Right renal pelvis (tissue), 4 donors: Measurements from ENCODE around the gene ATG14. TPM values are rescaled to one million over a fixed set of nuclear protein-coding genes. Genes with fewer than 3 reads are reported as not detected.
"Not testable (repeated sequence)": the region's sequence is repeated elsewhere in the genome, so short reads cannot be mapped to it uniquely, and the experiment has no call there.

ENCODE experiments used
- DNase-seq, 4 donors: peaks; one replicate each; pipeline ENCODE4 v3.0.0-alpha.2; 2013; ENCODE audit warnings: low read depth in 4 of 4, low spot score in 3 of 4, missing footprints in 1 of 4
- polyA plus RNA-seq, 4 donors: library from polyadenylated mRNA; unstranded; fragments of 120-200 nt; gene quantifications; one replicate each; pipeline ENCODE4 v1.2.1, GENCODE V29; 2013; ENCODE audit not compliant: insufficient read length in 4 of 4

The ATG14 gene
- polyA plus RNA-seq, 4 donors = 16.0 to 22.1 (median 19.9) TPM

- DNase-seq = no peak
Measured at GRCh38 chr14:55389330-55389729, 22.3 kb downstream of the ATG14 start.

DNA sequence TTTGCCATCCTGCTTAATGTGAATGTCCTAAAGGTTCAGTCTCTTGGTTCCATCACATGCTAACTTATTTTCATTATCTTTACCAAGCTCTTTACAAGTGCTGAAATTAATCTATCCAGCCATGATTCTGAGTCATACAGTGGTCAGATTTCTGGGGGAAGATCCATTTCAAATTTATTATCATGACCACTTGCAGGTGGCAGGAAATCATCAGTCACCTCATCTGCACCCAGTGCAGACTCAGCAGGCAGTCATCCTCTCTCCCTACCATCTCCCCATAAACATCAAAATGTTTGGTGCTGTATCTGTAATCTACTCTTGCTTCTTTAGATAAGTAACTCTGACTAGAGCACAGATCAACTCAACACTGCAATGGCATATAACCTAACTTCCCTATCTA, 23.5 kb downstream of the ATG14 start:
- DNase-seq = no peak

- no peak for DNase-seq
Measured at GRCh38 chr14:55387121-55387520, 24.5 kb downstream of the ATG14 start.

- no peak for DNase-seq
Measured at GRCh38 chr14:55386037-55386808, 25.4 kb downstream of the ATG14 start.

DNA sequence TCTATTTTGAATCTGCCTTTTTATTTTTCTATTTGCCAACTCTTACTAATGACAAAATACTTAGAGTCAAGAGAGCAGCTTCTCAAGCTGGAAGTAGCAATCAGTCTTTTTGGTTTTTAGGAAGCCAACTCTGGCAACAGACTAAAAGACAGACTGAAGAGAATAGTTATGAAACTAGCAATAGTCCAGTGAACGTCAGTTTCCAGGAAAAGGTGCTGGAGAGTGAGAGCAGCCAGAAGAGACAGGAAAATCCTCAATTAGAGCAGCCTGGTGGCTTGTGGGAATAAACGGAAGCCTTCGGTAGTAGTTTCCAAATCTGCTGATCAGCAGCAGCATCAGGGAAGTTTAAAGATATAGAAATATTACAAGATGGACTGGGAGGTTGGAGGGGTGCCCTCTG, 27.1 kb downstream of the ATG14 start:
- no peak for DNase-seq

- no peak for DNase-seq
Measured at GRCh38 chr14:55383541-55384140, 28.0 kb downstream of the ATG14 start.

DNA sequence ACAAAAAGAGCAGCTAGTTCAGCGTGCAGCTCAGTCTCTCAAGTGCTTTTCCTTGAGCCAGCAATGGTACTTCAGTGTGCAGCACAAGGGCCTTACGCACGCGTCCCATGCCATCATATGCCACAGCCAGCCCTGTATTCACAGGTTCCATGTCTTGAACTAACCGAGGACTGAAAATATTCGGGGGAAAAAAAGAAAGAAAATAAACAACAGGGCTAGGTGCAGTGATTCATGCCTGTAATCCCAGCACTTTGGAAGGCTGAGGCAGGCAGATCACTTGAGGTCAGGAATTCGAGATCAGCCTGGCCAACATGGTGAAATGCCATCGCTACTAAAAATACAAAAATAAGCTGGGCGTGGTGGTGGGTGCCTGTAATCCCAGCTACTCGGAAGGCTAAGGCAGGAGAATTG, 28.6 kb downstream of the ATG14 start:
- not testable (repeated sequence) for DNase-seq

- no peak for DNase-seq
Measured at GRCh38 chr14:55382483-55382882, 29.1 kb downstream of the ATG14 start.

DNA sequence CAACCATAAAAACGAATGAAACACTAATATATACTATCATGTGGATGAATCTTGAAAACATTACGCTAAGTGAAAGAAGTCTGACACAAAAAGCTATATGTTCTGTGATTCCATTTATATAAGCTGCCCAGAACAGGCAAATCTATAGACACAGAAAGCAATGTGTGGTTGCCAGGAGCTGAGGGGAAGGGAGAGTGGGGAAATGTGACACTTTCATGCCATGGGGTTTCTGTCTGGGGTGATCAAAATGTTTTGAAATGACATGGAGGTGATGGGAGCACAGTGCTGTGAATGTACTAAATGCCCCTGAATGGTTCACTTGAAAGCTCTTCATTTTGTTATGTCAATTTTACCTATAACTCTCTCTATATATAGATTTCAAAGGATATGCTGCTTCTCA, 30.1 kb downstream of the ATG14 start:
- no peak for DNase-seq

DNA sequence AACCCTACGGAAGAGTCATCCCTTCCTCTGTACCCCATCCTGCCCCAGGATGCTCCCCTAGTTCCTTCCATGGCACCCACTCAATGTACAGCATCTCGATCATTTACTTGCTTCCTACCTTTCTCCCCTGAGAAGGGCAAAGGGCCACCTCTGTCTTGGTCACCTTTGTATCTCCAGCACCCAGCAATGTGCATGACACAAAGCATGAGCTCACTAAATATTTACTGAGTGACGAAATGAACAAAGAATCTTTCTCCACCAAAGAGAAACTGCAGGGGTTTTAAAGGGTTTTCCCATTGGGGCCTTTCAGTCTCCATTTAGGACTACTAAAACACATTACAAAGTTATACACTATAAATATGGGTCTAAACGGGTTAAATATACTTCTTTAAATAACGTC, 30.6 kb downstream of the ATG14 start:
- no peak for DNase-seq

DNA sequence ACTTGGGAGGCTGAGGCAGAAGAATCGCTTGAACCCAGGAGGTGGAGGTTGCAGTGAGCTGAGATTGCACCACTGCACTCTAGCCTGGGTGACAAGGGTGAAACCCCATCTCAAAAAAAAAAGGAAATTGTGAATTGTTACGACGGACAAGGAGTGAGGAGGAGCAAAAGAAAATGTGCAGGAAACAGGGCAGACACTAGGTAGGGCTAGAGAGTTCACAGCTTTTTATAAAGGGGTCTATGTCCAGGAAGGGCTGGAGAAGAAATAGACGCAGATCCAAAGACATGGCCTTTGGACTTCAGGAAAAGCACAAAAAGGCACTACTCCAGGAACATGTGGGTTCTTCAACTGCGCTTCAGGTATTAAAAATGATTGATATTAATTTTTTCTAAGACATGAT, 34.4 kb downstream of the ATG14 start:
- DNase-seq = no peak

- DNase-seq = no peak
Measured at GRCh38 chr14:55374771-55375170, 36.9 kb downstream of the ATG14 start.

- DNase-seq = no peak
Measured at GRCh38 chr14:55373784-55374705, 37.6 kb downstream of the ATG14 start.

GRCh38 chr14:55372825-55373224, 38.8 kb downstream of the ATG14 start:
- no peak for DNase-seq

GRCh38 chr14:55372423-55372822, 39.2 kb downstream of the ATG14 start:
- DNase-seq = no peak

DNA sequence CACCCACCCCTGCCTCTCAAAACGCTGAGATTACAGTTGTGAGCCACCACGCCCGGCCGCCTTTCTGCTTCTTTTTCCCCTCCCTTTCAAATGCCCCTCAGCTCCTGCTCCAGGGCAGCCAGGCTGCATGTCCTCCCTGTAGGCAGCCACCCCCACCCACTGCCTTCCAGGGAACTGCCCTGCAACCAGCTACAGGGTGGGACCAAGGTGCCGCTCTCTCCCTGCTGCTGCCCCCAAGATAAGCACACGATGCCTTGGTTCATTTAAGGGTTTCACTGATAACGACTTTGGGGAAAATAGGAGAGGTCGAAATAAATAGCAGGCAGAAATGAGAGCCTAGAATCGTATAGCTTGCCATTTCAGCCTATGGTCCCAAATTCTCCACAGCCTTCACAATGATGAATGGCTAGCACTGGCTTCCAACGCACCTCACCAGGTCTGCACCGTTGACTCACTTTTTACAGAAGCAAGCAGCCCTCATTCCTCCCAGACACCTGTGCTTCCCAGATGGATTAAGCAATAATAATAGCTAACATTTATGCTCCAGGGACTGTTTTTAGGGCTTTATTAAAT, 40.7 kb downstream of the ATG14 start:
- no peak for DNase-seq

- DNase-seq = no peak
Measured at GRCh38 chr14:55366271-55366670, 45.4 kb downstream of the ATG14 start.

DNA sequence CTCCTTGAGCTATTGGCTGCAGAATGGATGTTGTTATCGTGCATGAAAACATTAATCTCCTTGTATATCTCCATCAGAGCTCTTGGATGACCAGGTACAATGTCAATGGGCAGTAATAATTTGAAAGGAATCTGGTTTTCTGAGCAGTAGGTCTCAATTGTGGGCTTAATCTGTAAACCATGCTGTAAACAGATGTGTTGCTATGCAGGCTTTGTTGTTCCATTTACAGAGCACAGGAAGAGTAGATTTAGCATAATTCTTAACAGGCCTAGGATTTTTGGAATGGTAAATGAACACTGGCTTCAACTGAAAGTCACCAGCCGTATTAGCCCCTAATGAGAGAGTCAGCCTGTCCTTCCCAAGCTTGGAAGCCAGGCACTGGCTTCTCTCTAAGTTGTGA, 50.4 kb downstream of the ATG14 start:
- no peak for DNase-seq

DNA sequence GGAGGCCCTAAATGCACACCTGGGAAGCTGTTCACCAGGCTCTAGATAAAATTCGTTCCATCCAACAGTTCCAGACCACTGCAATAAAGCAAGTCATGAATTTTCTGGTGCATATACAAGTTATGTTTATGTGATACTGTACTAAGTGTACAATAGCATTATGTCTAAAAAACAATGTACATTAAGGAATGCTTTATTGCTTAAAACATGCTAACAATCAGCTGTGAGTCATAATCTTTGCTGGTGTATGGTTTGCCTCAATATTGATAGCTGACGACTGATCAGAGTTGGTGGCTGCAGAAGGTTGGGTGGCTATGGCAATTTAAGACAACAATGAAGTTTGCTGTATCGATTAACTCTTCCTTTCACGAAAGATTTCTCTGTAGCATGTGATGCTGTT, 52.3 kb downstream of the ATG14 start:
- DNase-seq = no peak

DNA sequence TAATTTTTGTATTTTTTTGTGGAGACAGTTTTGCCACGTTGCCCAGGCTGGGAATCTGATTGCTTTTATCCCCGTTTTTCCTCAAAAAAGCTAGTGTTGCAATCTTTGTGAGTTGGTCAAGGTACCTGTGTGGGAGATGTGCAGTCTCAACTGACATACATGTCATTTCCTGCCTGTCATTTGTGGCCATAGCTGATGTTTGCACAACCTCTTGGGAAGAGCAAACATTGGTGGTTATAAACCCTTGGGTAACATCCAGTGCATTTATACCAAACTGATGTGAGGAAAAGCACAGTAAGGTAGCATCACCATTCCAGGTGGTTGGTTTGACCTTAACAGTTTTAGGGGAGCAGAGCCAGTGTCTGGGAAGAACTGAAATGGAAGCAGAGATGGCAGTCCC, 54.7 kb downstream of the ATG14 start:
- DNase-seq = no peak

DNA sequence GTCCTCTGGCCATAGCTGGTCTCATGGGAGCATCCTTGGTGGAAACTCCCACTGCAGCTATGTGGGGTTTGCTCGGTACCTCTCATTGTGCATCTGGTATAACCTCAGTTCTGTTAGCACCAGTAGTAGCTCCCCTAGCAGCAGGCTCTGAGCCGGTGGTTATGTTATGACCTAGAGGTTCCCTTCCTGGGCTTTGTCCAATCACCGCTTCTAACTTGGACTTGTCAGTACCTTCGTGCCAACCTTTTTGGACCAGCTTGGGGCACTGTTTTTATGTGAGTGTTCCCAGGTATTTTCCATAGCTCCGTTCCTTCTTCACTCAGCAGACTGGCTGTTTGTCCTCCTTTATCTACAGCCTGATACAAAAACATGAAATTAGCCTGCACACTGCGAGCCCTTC, 55.7 kb downstream of the ATG14 start:
- no peak for DNase-seq
